OCI-LY1 (cell line): ENCODE results near the gene RIN3.

Experiments used
- H2AFZ ChIP-seq: fragments of 200-600 bp; sonication (generic), shearing (Covaris generic); 2 replicates; pipeline ENCODE4 v1.6.0; 2014; ENCODE audit warnings: antibody characterized with exemption, mild to moderate bottlenecking, low read length
- H3F3A ChIP-seq: fragments of 200-600 bp; sonication (generic), shearing (Covaris generic); 2 replicates; pipeline ENCODE4 v1.6.0; 2014; ENCODE audit warnings: mild to moderate bottlenecking, antibody characterized with exemption, low read length, moderate library complexity; ENCODE audit not compliant: insufficient read depth
- H3K27ac ChIP-seq: fragments of 200-600 bp; sonication (generic); 2 replicates; pipeline ENCODE4 v1.5.1; 2014; ENCODE audit warnings: low read length, mixed run types, mild to moderate bottlenecking, low read depth; ENCODE audit not compliant: poor library complexity, severe bottlenecking
- H3K27me3 ChIP-seq: fragments of 200-600 bp; sonication (generic); 2 replicates; pipeline ENCODE4 v1.6.0; 2014; ENCODE audit warnings: antibody characterized with exemption, mild to moderate bottlenecking, low read length, moderate library complexity; ENCODE audit not compliant: insufficient read depth
- H3K36me3 ChIP-seq: fragments of 200-600 bp; sonication (generic); 2 replicates; pipeline ENCODE4 v1.6.1; 2014; ENCODE audit warnings: mild to moderate bottlenecking, antibody characterized with exemption, low read length, moderate library complexity, mixed read lengths; ENCODE audit not compliant: insufficient read depth
- H3K4me1 ChIP-seq: fragments of 200-600 bp; sonication (generic); 2 replicates; pipeline ENCODE4 v1.5.1; 2014; ENCODE audit warnings: mild to moderate bottlenecking, low read length, moderate library complexity; ENCODE audit not compliant: insufficient read depth, severe bottlenecking
- H3K4me2 ChIP-seq: fragments of 200-600 bp; sonication (generic), shearing (Covaris generic); 2 replicates; pipeline ENCODE4 v1.6.1; 2014; ENCODE audit warnings: low read length
- H3K4me3 ChIP-seq: fragments of 200-600 bp; sonication (generic); 2 replicates; pipeline ENCODE4 v1.5.1; 2014; ENCODE audit warnings: low read length, low read depth, mild to moderate bottlenecking, mixed read lengths; ENCODE audit not compliant: poor library complexity, severe bottlenecking
- H3K79me2 ChIP-seq: fragments of 200-600 bp; shearing (Covaris generic); 2 replicates; pipeline ENCODE4 v1.6.1; 2016; ENCODE audit warnings: mixed run types, low read length, mixed read lengths; ENCODE audit not compliant: insufficient read depth
- H3K9ac ChIP-seq: fragments of 200-600 bp; sonication (generic), shearing (Covaris generic); 2 replicates; pipeline ENCODE4 v1.6.1; 2014; ENCODE audit warnings: mild to moderate bottlenecking, low read length, mixed read lengths
- H3K9me2 ChIP-seq: fragments of 200-600 bp; sonication (generic), shearing (Covaris generic); 2 replicates; pipeline ENCODE4 v1.6.1; 2014; ENCODE audit warnings: low read depth, mild to moderate bottlenecking, low read length, mixed read lengths
- H3K9me3 ChIP-seq: fragments of 200-600 bp; shearing (Covaris generic); 2 replicates; pipeline ENCODE4 v1.6.1; 2014; ENCODE audit warnings: low read length, mixed read lengths
- H4K20me1 ChIP-seq: fragments of 200-600 bp; sonication (generic), shearing (Covaris generic); 2 replicates; pipeline ENCODE4 v1.6.0; 2016; ENCODE audit warnings: mild to moderate bottlenecking, low read length; ENCODE audit not compliant: insufficient read depth
- CTCF ChIP-seq: fragments of 200-600 bp; sonication (generic), shearing (Covaris generic); IDR thresholded peaks from 2 replicates; pipeline ENCODE4 v1.5.1; 2017; ENCODE audit warnings: mild to moderate bottlenecking, antibody characterized with exemption, low read length, moderate library complexity, mixed read lengths
- EZH2 ChIP-seq: fragments of 200-600 bp; sonication (generic), shearing (Covaris generic); IDR thresholded peaks from 2 replicates; pipeline ENCODE4 v1.8.0; 2017; ENCODE audit warnings: borderline replicate concordance, mixed run types, mild to moderate bottlenecking, antibody characterized with exemption, low read length, moderate library complexity, mixed read lengths

Gene RIN3

GRCh38 chr14:92654239-92654901, 140.8 kb downstream of the RIN3 start:
- Histone ChIP-seq H3K4me2 (no peak overlapping the region), H2AFZ (no peak overlapping the region), H3K4me3 (no peak overlapping the region), H3K4me1 (no peaks in the 10 kb centered on the region), H4K20me1 (no peaks in the 10 kb centered on the region), H3K79me2 (no peaks in the 10 kb centered on the region), H3K9ac (no peak overlapping the region), H3F3A (no peaks in the 10 kb centered on the region), H3K9me3 (no peaks in the 10 kb centered on the region), H3K27ac (no peak overlapping the region), H3K9me2 (no peaks in the 10 kb centered on the region), H3K36me3 (no peaks in the 10 kb centered on the region), H3K27me3 (no peaks in the 10 kb centered on the region)
- TF ChIP-seq CTCF (no peak), EZH2 (no peak)

GRCh38 chr14:92655419-92656201, 142.0 kb downstream of the RIN3 start:
- H3K36me3 ChIP-seq = no peaks in the 10 kb centered on the region

More at GRCh38 chr14:92655419-92656201, 142.0 kb downstream of the RIN3 start:
- H3K4me2 ChIP-seq = no peak overlapping the region
- no peaks in the 10 kb centered on the region for H3K27me3 ChIP-seq
- no peaks in the 10 kb centered on the region for H3K4me1 ChIP-seq
- H3K4me3 ChIP-seq = no peak overlapping the region
- H3K79me2 ChIP-seq = no peaks in the 10 kb centered on the region
- TF ChIP-seq CTCF = no peak
- no peak for TF ChIP-seq EZH2
- H4K20me1 ChIP-seq = no peaks in the 10 kb centered on the region
- H3K9me2 ChIP-seq = no peaks in the 10 kb centered on the region
- H2AFZ ChIP-seq = no peak overlapping the region
- H3F3A ChIP-seq = no peaks in the 10 kb centered on the region
- no peak overlapping the region for H3K27ac ChIP-seq
- no peaks in the 10 kb centered on the region for H3K9me3 ChIP-seq
- no peak overlapping the region for H3K9ac ChIP-seq
